CD14-positive monocyte (primary cell): ENCODE results near the gene CDC45. TPM values are rescaled to one million over a fixed set of nuclear protein-coding genes. Genes with fewer than 3 reads are reported as not detected.

ENCODE experiments used
- DNase-seq, 3 donors: peaks; one replicate each; pipeline ENCODE4 v3.0.0-alpha.2; 2011 to 2022
- H2AFZ ChIP-seq: 2 replicates; pipeline ENCODE4 v1.6.0; 2012; ENCODE audit warnings: mild to moderate bottlenecking, low read depth, low read length, inconsistent platforms; ENCODE audit not compliant: insufficient read depth, poor library complexity, severe bottlenecking
- H3K27ac ChIP-seq, 2 donors: 1 replicate in 1 of 2; 2 replicates in 1 of 2; pipeline ENCODE4 v1.5.1; 2012 to 2013; ENCODE audit warnings: low read length in 2 of 2, control low read depth in 1 of 2, inconsistent platforms in 1 of 2, low read depth in 1 of 2, mild to moderate bottlenecking in 1 of 2
- H3K27me3 ChIP-seq, 2 donors: one replicate each; pipeline versions ENCODE4 v1.6.0 to v1.6.1; 2011 to 2013; ENCODE audit warnings: low read length in 2 of 2; ENCODE audit not compliant: control insufficient read depth in 2 of 2, insufficient read depth in 2 of 2
- H3K36me3 ChIP-seq, 2 donors: replicated peaks in 1 of 2; 1 replicate in 1 of 2; 2 replicates in 1 of 2; pipeline versions ENCODE4 v1.5.1 to v1.6.1; 2012 to 2013; ENCODE audit warnings: low read length in 2 of 2, control low read depth in 1 of 2, inconsistent platforms in 1 of 2, mild to moderate bottlenecking in 1 of 2; ENCODE audit not compliant: insufficient read depth in 2 of 2, control insufficient read depth in 1 of 2
- H3K4me1 ChIP-seq, 2 donors: 1 replicate in 1 of 2; 2 replicates in 1 of 2; pipeline versions ENCODE4 v1.5.1 to v1.6.1; 2012 to 2013; ENCODE audit warnings: low read length in 2 of 2, control low read depth in 1 of 2, inconsistent platforms in 1 of 2, mild to moderate bottlenecking in 1 of 2, moderate library complexity in 1 of 2; ENCODE audit not compliant: insufficient read depth in 2 of 2, control insufficient read depth in 1 of 2
- H3K4me2 ChIP-seq: replicated peaks from 2 replicates; pipeline ENCODE3; 2012; ENCODE audit warnings: low read length, moderate library complexity, mild to moderate bottlenecking; ENCODE audit not compliant: poor library complexity, severe bottlenecking; ENCODE audit errors: extremely low read depth
- H3K4me3 ChIP-seq, 3 experiments: fragments of 200-600 bp in 1 of 3; sonication (generic) in 1 of 3; replicated peaks in 1 of 3; 1 replicate in 2 of 3; 2 replicates in 1 of 3; pipeline ENCODE4 v1.5.1; 2011 to 2013; ENCODE audit warnings: low read length in 3 of 3, mild to moderate bottlenecking in 3 of 3, control low read depth in 2 of 3, low read depth in 2 of 3, inconsistent platforms in 1 of 3, moderate library complexity in 1 of 3
- H3K79me2 ChIP-seq: 2 replicates; pipeline ENCODE4 v1.6.0; 2012; ENCODE audit warnings: mild to moderate bottlenecking, control low read depth, inconsistent platforms, low read length, moderate library complexity; ENCODE audit not compliant: insufficient read depth
- H3K9ac ChIP-seq: 2 replicates; pipeline ENCODE4 v1.6.0; 2017; ENCODE audit warnings: low read length, mild to moderate bottlenecking; ENCODE audit not compliant: insufficient read depth, poor library complexity, severe bottlenecking
- H3K9me3 ChIP-seq, 2 donors: replicated peaks in 1 of 2; 1 replicate in 1 of 2; 2 replicates in 1 of 2; pipeline versions ENCODE4 v1.5.1 to v1.6.1; 2012 to 2013; ENCODE audit warnings: low read length in 2 of 2, control low read depth in 1 of 2; ENCODE audit not compliant: control insufficient read depth in 1 of 2, insufficient read depth in 1 of 2
- H4K20me1 ChIP-seq: 2 replicates; pipeline ENCODE4 v1.6.0; 2012; ENCODE audit warnings: mild to moderate bottlenecking, low read length, control low read depth, moderate library complexity; ENCODE audit not compliant: insufficient read depth
- H3K27ac Mint-ChIP-seq, 7 donors: one replicate each; pipeline ENCODE4 v1.8.0; 2020; ENCODE audit warnings: mild to moderate bottlenecking in 7 of 7, mixed read lengths in 7 of 7, moderate library complexity in 6 of 7, inconsistent platforms in 2 of 7
- H3K27me3 Mint-ChIP-seq, 3 donors: one replicate each; pipeline ENCODE4 v1.8.0; 2021 to 2022; ENCODE audit warnings: low read depth in 3 of 3, mild to moderate bottlenecking in 3 of 3, mixed read lengths in 3 of 3, moderate library complexity in 3 of 3, inconsistent platforms in 1 of 3
- H3K36me3 Mint-ChIP-seq, 2 donors: one replicate each; pipeline ENCODE4 v1.8.0; 2020; ENCODE audit warnings: mixed read lengths in 2 of 2, inconsistent platforms in 1 of 2, mild to moderate bottlenecking in 1 of 2
- H3K4me1 Mint-ChIP-seq: one replicate; pipeline ENCODE4 v1.8.0; 2020; ENCODE audit warnings: mild to moderate bottlenecking, mixed read lengths
- H3K4me3 Mint-ChIP-seq, 2 donors: one replicate each; pipeline ENCODE4 v1.8.0; 2020; ENCODE audit warnings: mild to moderate bottlenecking in 2 of 2, mixed read lengths in 2 of 2, moderate library complexity in 1 of 2
- H3K9me3 Mint-ChIP-seq, 7 donors: one replicate each; pipeline ENCODE4 v1.8.0; 2020 to 2022; ENCODE audit warnings: mixed read lengths in 7 of 7, mild to moderate bottlenecking in 6 of 7, moderate library complexity in 6 of 7, inconsistent platforms in 2 of 7
- WGBS: methylation state at CpG from one replicate; pipeline ENCODE4 v1.1.5; 2013; ENCODE audit warnings: missing lambda C conversion rate; ENCODE audit not compliant: insufficient coverage; 5-methylcytosine and 5-hydroxymethylcytosine counted together
- intact Hi-C, 2 donors: fragments of 100-400 bp; cut with micrococcal nuclease; formaldehyde crosslinking; loops; one replicate each; pipeline versions ENCODE4 v1.15.0 to v1.15.1; 2023
- polyA plus RNA-seq, 3 donors: library from polyadenylated mRNA; depleted of rRNA in 1 of 3; unstranded in 2 of 3; stranded (reverse) in 1 of 3; fragments of 300-500 nt in 2 of 3; fragments of >200 nt in 1 of 3; fragmentation: Illumina TruSeq in 2 of 3; gene quantifications; 1 replicate in 2 of 3; 2 replicates in 1 of 3; pipeline ENCODE4 v1.2.3, GENCODE V29; 2012 to 2021
- TF ChIP-seq, protein P1 (sequence below): fragments of 200-600 bp; IDR thresholded peaks from one replicate; pipeline ENCODE4 v1.8.0; 2022; ENCODE audit warnings: antibody characterized with exemption, mild to moderate bottlenecking

Gene CDC45
- polyA plus RNA-seq, 3 donors = 0.04 TPM; not detected in 2

DNA sequence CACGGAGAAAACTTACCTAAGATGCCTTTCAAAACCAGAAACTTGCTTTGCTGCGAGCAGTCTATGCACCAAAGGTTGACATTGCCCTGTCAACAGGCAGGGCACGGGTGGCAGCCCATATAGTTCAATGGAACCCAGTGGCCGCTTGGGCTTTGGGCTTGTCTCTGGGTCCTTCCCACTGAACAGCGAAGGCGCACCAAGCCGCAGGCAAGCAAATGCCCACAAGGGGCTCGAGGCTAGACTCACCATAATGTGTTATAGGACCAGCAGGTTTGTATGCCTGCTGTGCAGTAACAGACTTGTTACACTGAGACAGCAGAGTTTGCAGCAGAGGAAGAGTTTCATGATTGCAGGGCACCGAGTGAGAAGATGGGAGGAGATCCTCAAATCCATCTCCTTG is 24.1 kb downstream of the CDC45 start:
- Mint-ChIP-seq H3K4me3 (no peak overlapping the region), H3K36me3 (peaks cover 25 to 39% of the 10 kb centered on the region in 2 donors), H3K27me3 (no peaks in the 10 kb centered on the region), H3K9me3 (no peaks in the 10 kb centered on the region), H3K27ac (no peak overlapping the region), H3K4me1 (no peaks in the 10 kb centered on the region)
- Histone ChIP-seq H4K20me1 (no peaks in the 10 kb centered on the region), H3K9me3 (no peaks in the 10 kb centered on the region), H3K79me2 (no peaks in the 10 kb centered on the region), H3K9ac (no peak overlapping the region), H2AFZ (no peak overlapping the region), H3K36me3 (peaks cover 4 to 21% of the 10 kb centered on the region in 2 donors), H3K4me1 (no peaks in the 10 kb centered on the region), H3K27me3 (no peaks in the 10 kb centered on the region), H3K4me3 (no peak overlapping the region), H3K4me2 (no peak overlapping the region), H3K27ac (no peak overlapping the region)
- no peak for DNase-seq
- TF ChIP-seq, protein P1, sequence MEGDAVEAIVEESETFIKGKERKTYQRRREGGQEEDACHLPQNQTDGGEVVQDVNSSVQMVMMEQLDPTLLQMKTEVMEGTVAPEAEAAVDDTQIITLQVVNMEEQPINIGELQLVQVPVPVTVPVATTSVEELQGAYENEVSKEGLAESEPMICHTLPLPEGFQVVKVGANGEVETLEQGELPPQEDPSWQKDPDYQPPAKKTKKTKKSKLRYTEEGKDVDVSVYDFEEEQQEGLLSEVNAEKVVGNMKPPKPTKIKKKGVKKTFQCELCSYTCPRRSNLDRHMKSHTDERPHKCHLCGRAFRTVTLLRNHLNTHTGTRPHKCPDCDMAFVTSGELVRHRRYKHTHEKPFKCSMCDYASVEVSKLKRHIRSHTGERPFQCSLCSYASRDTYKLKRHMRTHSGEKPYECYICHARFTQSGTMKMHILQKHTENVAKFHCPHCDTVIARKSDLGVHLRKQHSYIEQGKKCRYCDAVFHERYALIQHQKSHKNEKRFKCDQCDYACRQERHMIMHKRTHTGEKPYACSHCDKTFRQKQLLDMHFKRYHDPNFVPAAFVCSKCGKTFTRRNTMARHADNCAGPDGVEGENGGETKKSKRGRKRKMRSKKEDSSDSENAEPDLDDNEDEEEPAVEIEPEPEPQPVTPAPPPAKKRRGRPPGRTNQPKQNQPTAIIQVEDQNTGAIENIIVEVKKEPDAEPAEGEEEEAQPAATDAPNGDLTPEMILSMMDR = no peak
- intact Hi-C loops = no loop called here
- 93% methylated on average over 7 of the region's 9 CpGs for WGBS

DNA sequence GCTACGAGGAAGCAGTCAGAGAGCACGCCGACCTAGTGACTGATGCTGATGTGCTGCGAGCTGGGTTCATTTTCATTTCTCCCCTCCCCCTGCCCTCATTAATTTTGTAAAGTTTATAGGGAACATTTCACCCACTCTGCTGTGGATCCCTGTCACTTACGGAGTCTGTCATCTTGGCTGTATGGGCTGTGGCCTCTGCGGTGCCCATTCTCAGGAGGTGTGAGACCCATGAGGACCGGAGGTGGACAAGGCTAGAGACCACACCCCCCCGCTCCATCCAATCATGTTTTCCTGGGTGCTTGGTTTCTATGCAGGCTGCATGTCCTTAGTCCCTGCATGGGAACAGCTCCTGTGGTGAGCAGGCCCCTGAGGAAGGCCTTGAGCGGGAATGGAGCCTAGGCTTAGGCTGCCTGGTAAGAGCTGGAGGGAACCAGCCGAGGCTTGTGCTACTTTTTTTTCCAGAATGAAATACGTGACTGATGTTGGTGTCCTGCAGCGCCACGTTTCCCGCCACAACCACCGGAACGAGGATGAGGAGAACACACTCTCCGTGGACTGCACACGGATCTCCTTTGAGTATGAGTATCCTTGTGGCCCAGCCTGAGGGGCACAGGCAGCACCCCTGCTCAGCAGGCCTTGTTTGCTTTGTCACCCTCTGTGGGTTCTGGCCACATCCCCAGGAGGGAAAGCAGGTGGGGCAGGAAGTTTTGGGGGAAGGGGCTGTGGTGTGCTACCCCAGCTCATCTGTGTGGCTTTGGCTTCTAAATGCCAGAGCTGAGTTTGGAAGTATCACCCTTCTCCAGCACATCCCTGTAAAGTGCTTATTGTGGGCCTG is 25.4 kb downstream of the CDC45 start:
- no peak overlapping the region for H3K27ac Mint-ChIP-seq
- no peaks in the 10 kb centered on the region for H4K20me1 ChIP-seq
- H3K4me2 ChIP-seq = no peak overlapping the region
- no peaks in the 10 kb centered on the region for H3K27me3 ChIP-seq
- no peak overlapping the region for H2AFZ ChIP-seq
- H3K27ac ChIP-seq = no peak overlapping the region
- H3K36me3 Mint-ChIP-seq = peaks cover 28 to 46% of the 10 kb centered on the region in 2 donors
- H3K4me3 ChIP-seq = no peak overlapping the region
- H3K9me3 Mint-ChIP-seq = no peaks in the 10 kb centered on the region
- 35% methylated on average over 10 of the region's 18 CpGs for WGBS
- H3K27me3 Mint-ChIP-seq = no peaks in the 10 kb centered on the region
- H3K9ac ChIP-seq = no peak overlapping the region
- intact Hi-C loops = no loop called here
- H3K4me1 ChIP-seq = no peaks in the 10 kb centered on the region
- no peaks in the 10 kb centered on the region for H3K4me1 Mint-ChIP-seq
- DNase-seq = no peak
- no peak overlapping the region for H3K4me3 Mint-ChIP-seq
- no peaks in the 10 kb centered on the region for H3K79me2 ChIP-seq
- H3K36me3 ChIP-seq = peaks cover 4 to 34% of the 10 kb centered on the region in 2 donors
- TF ChIP-seq, protein P1 = no peak
- no peaks in the 10 kb centered on the region for H3K9me3 ChIP-seq
